Measurements from ENCODE around the gene SYDE2.

SYDE2 gene

DNA sequence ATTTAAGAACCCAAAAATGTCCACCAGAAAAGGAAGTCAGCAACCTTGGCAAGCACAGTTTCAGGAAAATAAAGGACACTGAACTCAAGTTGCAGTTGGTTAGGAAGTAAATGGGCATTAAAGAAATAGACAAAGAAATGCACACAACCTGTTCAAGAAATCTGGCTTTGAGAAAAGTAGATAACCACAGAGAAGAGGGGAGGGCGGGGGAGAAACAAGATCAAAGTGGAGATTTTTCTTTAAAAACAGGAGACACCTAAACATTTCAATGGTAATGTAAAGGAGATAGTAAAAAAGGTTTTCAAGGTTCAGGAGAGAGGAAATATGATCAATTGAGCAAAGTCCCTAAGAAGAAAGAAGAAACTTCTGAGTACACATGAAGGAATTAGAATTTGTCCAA, 29.1 kb downstream of the SYDE2 start:
- Histone ChIP-seq H3K9me2 (replicated peaks; ENCODE audit: control insufficient read depth, low read length) (no peaks in the 10 kb centered on the region), H3K79me2 (ENCODE audit: control insufficient read depth, low read length) (no peaks in the 10 kb centered on the region), H3K4me2 (ENCODE audit: low read length) (no peak overlapping the region), H3K27ac (ENCODE audit: low read depth, low read length) (no peak overlapping the region), H3K4me3 (ENCODE audit: low read length) (no peak overlapping the region), H3F3A (ENCODE audit: control insufficient read depth, insufficient read depth) (no peaks in the 10 kb centered on the region), H3K27me3 (ENCODE audit: control insufficient read depth, low read length) (peaks cover 11% of the 10 kb centered on the region; the same call in 1 of the 2 replicates), H4K20me1 (ENCODE audit: control insufficient read depth, insufficient read depth, low read depth, low read length) (no peaks in the 10 kb centered on the region), H3K4me1 (ENCODE audit: control insufficient read depth, low read length) (no peaks in the 10 kb centered on the region), H3K36me3 (ENCODE audit: control insufficient read depth, low read length) (no peaks in the 10 kb centered on the region), H3K9me3 (ENCODE audit: control insufficient read depth, insufficient read depth, low read length) (no peaks in the 10 kb centered on the region)
- no peak for TF ChIP-seq EZH2phosphoT487 (IDR thresholded peaks at IDR 0.05; ENCODE audit: borderline replicate concordance, low read length)
- TF ChIP-seq, protein P1, sequence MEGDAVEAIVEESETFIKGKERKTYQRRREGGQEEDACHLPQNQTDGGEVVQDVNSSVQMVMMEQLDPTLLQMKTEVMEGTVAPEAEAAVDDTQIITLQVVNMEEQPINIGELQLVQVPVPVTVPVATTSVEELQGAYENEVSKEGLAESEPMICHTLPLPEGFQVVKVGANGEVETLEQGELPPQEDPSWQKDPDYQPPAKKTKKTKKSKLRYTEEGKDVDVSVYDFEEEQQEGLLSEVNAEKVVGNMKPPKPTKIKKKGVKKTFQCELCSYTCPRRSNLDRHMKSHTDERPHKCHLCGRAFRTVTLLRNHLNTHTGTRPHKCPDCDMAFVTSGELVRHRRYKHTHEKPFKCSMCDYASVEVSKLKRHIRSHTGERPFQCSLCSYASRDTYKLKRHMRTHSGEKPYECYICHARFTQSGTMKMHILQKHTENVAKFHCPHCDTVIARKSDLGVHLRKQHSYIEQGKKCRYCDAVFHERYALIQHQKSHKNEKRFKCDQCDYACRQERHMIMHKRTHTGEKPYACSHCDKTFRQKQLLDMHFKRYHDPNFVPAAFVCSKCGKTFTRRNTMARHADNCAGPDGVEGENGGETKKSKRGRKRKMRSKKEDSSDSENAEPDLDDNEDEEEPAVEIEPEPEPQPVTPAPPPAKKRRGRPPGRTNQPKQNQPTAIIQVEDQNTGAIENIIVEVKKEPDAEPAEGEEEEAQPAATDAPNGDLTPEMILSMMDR (IDR thresholded peaks at IDR 0.05; ENCODE audit: low read depth, low read length, poor library complexity, severe bottlenecking): no peak

DNA sequence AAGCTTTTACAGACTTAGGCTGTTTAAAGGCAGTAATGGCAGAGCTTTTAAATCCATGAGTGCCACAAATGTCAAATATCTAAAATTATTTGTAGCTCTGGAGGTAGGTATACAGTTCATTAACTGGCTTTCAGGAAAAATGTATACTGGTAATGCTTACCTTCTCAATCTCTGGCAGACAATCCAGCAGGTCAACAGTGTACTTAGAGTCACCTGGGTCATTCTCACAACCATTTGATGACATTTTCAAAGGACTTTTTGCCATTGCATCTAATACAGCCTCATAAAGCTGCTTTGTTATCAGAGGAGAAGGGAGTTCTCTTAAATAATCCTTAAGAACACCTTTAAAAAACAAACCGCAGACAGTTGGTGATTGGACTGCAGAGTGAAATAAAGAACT, 31.9 kb downstream of the SYDE2 start:
- Histone ChIP-seq H3K4me3 (ENCODE audit: low read length) (no peak overlapping the region), H3K36me3 (ENCODE audit: control insufficient read depth, low read length) (no peaks in the 10 kb centered on the region), H3K4me2 (ENCODE audit: low read length) (no peak overlapping the region), H3K4me1 (ENCODE audit: control insufficient read depth, low read length) (no peaks in the 10 kb centered on the region), H3K27me3 (ENCODE audit: control insufficient read depth, low read length) (peaks cover 11% of the 10 kb centered on the region; the same call in 1 of the 2 replicates), H3F3A (ENCODE audit: control insufficient read depth, insufficient read depth) (no peaks in the 10 kb centered on the region), H3K9me3 (ENCODE audit: control insufficient read depth, insufficient read depth, low read length) (no peaks in the 10 kb centered on the region), H3K79me2 (ENCODE audit: control insufficient read depth, low read length) (no peaks in the 10 kb centered on the region), H3K27ac (ENCODE audit: low read depth, low read length) (no peak overlapping the region), H3K9me2 (replicated peaks; ENCODE audit: control insufficient read depth, low read length) (no peaks in the 10 kb centered on the region), H4K20me1 (ENCODE audit: control insufficient read depth, insufficient read depth, low read depth, low read length) (no peaks in the 10 kb centered on the region)
- no peak for TF ChIP-seq EZH2phosphoT487 (IDR thresholded peaks at IDR 0.05; ENCODE audit: borderline replicate concordance, low read length)
- TF ChIP-seq, protein P1 (IDR thresholded peaks at IDR 0.05; ENCODE audit: low read depth, low read length, poor library complexity, severe bottlenecking): no peak

DNA sequence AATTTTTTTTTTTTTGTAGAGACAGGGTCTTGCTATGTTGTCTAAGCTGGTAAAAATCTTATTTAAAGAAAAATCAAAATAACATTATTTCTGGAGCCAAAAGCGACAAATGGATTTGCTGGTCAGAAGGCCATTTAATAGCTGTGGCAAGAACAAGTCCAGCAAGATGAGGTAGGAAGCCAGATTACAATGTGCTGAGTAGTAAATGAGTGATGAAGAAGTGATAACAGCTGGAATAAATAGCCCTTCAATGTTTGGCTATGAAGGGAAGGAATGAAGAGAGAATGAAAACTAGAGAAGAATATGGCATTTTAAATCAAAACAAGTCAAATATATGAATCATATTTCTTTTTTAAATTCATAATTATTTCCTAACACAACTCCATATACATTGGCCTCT, 34.5 kb downstream of the SYDE2 start:
- Histone ChIP-seq H3K9me3 (ENCODE audit: control insufficient read depth, insufficient read depth, low read length) (no peaks in the 10 kb centered on the region), H3K4me3 (ENCODE audit: low read length) (no peak overlapping the region), H3F3A (ENCODE audit: control insufficient read depth, insufficient read depth) (no peaks in the 10 kb centered on the region), H3K4me2 (ENCODE audit: low read length) (no peak overlapping the region), H3K4me1 (ENCODE audit: control insufficient read depth, low read length) (no peaks in the 10 kb centered on the region), H3K79me2 (ENCODE audit: control insufficient read depth, low read length) (no peaks in the 10 kb centered on the region), H4K20me1 (ENCODE audit: control insufficient read depth, insufficient read depth, low read depth, low read length) (no peaks in the 10 kb centered on the region), H3K9me2 (replicated peaks; ENCODE audit: control insufficient read depth, low read length) (no peaks in the 10 kb centered on the region), H3K36me3 (ENCODE audit: control insufficient read depth, low read length) (no peaks in the 10 kb centered on the region), H3K27ac (ENCODE audit: low read depth, low read length) (no peak overlapping the region), H3K27me3 (ENCODE audit: control insufficient read depth, low read length) (peaks cover 5% of the 10 kb centered on the region; the same call in 1 of the 2 replicates)
- TF ChIP-seq, protein P1 (IDR thresholded peaks at IDR 0.05; ENCODE audit: low read depth, low read length, poor library complexity, severe bottlenecking): no peak
- no peak for TF ChIP-seq EZH2phosphoT487 (IDR thresholded peaks at IDR 0.05; ENCODE audit: borderline replicate concordance, low read length)

Measured in DOHH2 (cell line).